NB4 (cell line): ENCODE data around the gene AKT3.

ENCODE experiments used
- MYC ChIP-seq: IDR thresholded peaks from 2 replicates; pipeline ENCODE4 v1.6.1; 2011; ENCODE audit warnings: low read depth, low read length
- TF ChIP-seq, protein P1 (sequence below): IDR thresholded peaks from one replicate; pipeline ENCODE4 v1.5.1; 2012; ENCODE audit warnings: low read depth, low read length
- TF ChIP-seq, protein P2 (sequence below): IDR thresholded peaks from 2 replicates; pipeline ENCODE4 v1.6.1; 2011; ENCODE audit warnings: low read depth, low read length

DNA sequence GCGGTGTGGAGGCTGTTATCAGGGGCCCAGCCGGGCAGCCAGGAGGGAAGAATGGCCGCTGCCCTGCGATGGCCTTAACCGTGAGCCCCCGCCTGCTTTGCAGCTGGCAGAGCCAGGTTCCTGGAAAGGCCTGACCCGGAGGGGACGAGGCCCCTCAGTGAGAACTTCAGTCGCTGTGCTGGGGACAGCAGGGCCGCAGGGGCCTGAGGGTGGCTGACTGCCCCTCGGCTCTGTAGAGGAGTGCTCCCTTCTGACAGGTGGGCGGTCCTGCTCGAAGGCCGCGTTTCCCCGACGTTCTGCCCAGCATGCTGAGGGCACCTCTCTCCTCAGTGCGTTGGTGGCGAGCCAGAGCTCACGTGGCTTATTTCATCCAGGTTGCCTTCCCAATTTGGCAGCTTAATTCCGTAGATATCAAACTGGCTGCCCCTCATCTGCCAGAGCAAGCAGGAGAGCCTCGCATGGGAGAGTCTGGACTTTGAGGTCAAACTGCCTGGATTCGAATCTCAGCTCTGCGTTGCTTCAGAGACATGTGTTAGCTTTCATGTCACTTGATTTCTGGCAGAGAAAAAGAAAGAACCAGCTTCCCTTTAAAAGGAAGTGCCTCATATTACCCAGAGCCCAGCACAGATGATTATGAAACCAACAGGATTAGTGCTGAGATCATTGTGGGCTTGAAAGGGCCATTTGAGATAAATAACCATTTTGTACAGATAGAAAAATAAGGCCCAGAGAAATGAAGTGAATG is 354.4 kb downstream of the AKT3 start:
- TF ChIP-seq, protein P1, sequence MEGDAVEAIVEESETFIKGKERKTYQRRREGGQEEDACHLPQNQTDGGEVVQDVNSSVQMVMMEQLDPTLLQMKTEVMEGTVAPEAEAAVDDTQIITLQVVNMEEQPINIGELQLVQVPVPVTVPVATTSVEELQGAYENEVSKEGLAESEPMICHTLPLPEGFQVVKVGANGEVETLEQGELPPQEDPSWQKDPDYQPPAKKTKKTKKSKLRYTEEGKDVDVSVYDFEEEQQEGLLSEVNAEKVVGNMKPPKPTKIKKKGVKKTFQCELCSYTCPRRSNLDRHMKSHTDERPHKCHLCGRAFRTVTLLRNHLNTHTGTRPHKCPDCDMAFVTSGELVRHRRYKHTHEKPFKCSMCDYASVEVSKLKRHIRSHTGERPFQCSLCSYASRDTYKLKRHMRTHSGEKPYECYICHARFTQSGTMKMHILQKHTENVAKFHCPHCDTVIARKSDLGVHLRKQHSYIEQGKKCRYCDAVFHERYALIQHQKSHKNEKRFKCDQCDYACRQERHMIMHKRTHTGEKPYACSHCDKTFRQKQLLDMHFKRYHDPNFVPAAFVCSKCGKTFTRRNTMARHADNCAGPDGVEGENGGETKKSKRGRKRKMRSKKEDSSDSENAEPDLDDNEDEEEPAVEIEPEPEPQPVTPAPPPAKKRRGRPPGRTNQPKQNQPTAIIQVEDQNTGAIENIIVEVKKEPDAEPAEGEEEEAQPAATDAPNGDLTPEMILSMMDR: no peak
- no peak for TF ChIP-seq MYC
- TF ChIP-seq, protein P2, sequence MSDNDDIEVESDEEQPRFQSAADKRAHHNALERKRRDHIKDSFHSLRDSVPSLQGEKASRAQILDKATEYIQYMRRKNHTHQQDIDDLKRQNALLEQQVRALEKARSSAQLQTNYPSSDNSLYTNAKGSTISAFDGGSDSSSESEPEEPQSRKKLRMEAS: no peak
